Natural killer cell (primary cell): ENCODE results near the gene THSD8. TPM values are rescaled to one million over a fixed set of nuclear protein-coding genes. Genes with fewer than 3 reads are reported as not detected.

Source experiments
- ATAC-seq, 3 donors: fragments of 150-1000 bp in 2 of 3; fragments of 200-7000 bp in 1 of 3; cut with Tn5 transposase; 1 replicate in 1 of 3; 2 replicates in 2 of 3; pipeline ENCODE4 v1.10.0; 2021; ENCODE audit warnings: mild to moderate bottlenecking in 2 of 3, moderate library complexity in 2 of 3
- DNase-seq, 2 donors: peaks; one replicate each; pipeline versions ENCODE4 v3.0.0 to v3.0.0-alpha.2; 2013 to 2021; ENCODE audit warnings: mixed read lengths in 1 of 2
- H3K27ac ChIP-seq: one replicate; pipeline ENCODE4 v1.5.1; 2013; ENCODE audit warnings: mild to moderate bottlenecking, low read length
- H3K27me3 ChIP-seq: one replicate; pipeline ENCODE4 v1.6.1; 2013; ENCODE audit warnings: low read length; ENCODE audit not compliant: control insufficient read depth, insufficient read depth
- H3K36me3 ChIP-seq: one replicate; pipeline ENCODE4 v1.6.1; 2013; ENCODE audit warnings: low read length; ENCODE audit not compliant: control insufficient read depth, insufficient read depth
- H3K4me1 ChIP-seq: one replicate; pipeline ENCODE4 v1.6.1; 2013; ENCODE audit warnings: low read length; ENCODE audit not compliant: control insufficient read depth, insufficient read depth
- H3K4me3 ChIP-seq: one replicate; pipeline ENCODE4 v1.5.1; 2013; ENCODE audit warnings: low read length
- H3K9me3 ChIP-seq: one replicate; pipeline ENCODE4 v1.6.1; 2013; ENCODE audit warnings: low read length; ENCODE audit not compliant: control insufficient read depth, insufficient read depth
- H3K27ac Mint-ChIP-seq, 2 donors: one replicate each; pipeline ENCODE4 v1.8.0; 2022; ENCODE audit warnings: mild to moderate bottlenecking in 2 of 2, mixed read lengths in 2 of 2, moderate library complexity in 1 of 2
- H3K27me3 Mint-ChIP-seq, 2 donors: one replicate each; pipeline ENCODE4 v1.8.0; 2022; ENCODE audit warnings: low read depth in 2 of 2, mixed read lengths in 2 of 2
- H3K36me3 Mint-ChIP-seq: one replicate; pipeline ENCODE4 v1.8.0; 2022; ENCODE audit warnings: mixed read lengths
- H3K4me1 Mint-ChIP-seq, 2 donors: one replicate each; pipeline ENCODE4 v1.8.0; 2022; ENCODE audit warnings: mixed read lengths in 2 of 2
- H3K4me3 Mint-ChIP-seq: one replicate; pipeline ENCODE4 v1.8.0; 2022; ENCODE audit warnings: mild to moderate bottlenecking, moderate library complexity, mixed read lengths
- H3K9me3 Mint-ChIP-seq, 2 donors: one replicate each; pipeline ENCODE4 v1.8.0; 2022; ENCODE audit warnings: mixed read lengths in 2 of 2
- CTCF ChIP-seq: fragments of 200-600 bp; IDR thresholded peaks from one replicate; pipeline ENCODE4 v1.8.0; 2022; ENCODE audit warnings: antibody characterized with exemption
- WGBS: methylation state at CpG from one replicate; pipeline ENCODE4 v1.1.7; 2013; ENCODE audit warnings: missing lambda C conversion rate; ENCODE audit not compliant: insufficient coverage; 5-methylcytosine and 5-hydroxymethylcytosine counted together
- intact Hi-C: fragments of 100-400 bp; cut with micrococcal nuclease; formaldehyde crosslinking; loops from one replicate; pipeline ENCODE4 v1.14.2; 2022
- total RNA-seq, 4 donors: library from RNA; stranded (reverse); fragments of 120-200 nt in 1 of 4; gene quantifications; one replicate each; pipeline versions ENCODE4 v1.2.3 to v1.2.4, GENCODE V29; 2013 to 2022

Gene THSD8
- total RNA-seq, 3 donors from 2014 or later (not counting 1 experiment from before 2014, with no cell fraction given) = 1.7 to 2.8 (median 2.2) TPM

DNA sequence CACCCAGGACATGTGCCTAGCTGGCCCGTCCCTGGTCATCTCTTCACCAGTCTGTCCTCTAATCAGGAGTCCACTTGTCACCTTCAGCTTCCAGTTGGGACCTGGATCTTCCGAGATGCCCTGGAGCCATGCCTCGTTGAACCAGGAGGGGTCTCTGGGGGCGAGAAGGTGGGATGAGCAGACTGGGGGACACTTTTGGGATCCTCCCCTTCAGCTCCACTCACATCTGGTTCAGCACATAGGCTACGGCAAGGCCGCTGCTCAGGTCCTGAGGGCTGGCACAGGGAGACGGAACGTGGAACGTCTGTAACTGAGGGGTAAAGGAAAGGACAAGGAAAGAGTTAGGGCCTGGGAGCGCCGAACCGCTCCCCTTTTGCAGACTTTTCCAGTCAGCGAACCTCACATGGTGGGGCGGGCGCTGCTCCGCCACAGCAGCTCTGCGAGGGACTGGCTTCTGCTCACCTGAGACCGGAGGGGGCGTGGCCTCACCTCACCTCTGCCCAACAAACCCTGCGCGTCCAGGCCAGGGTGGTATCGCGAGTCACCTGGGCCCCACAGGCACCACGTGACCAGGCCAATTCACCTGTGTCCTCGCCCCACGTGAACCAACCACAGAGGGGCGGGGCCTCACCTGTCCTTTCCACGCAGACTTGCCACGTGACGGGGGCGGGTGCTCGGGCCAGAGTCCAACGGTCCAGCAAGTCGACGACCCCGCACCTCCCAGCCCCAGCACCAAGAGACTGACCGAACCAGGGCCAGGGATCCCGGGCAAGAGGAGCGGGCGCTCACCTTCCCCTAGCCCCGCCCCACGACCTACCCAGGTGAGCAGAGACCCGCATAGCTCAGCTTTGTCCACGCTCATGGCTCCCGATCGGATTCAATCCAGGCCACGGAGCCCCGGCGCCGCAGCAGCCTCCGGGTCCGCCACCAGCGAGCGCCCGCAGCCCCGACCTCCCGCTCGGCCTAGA lies 27.0 kb upstream of the THSD8 start, which contains the start of gene HOOK2:
TSS of gene HOOK2 (minus strand) at position 965 of the 968 bp plus-strand sequence. CDS start at position 862, 103 bp downstream.
- intact Hi-C loops = no loop called here

GRCh38 chr19:12777217-12778016 lies 24.5 kb upstream of the THSD8 start:
- WGBS = 12% methylated on average over 43 of the region's 43 CpGs
- Mint-ChIP-seq H3K27me3 (no peaks in the 10 kb centered on the region), H3K9me3 (no peaks in the 10 kb centered on the region), H3K36me3 (no peaks in the 10 kb centered on the region), H3K27ac (peak overlapping the region; percentile 83 to 90), H3K4me1 (peaks cover 16 to 36% of the 10 kb centered on the region in 2 donors), H3K4me3 (peak overlapping the region; percentile 86)
- no peaks in the 10 kb centered on the region for H3K9me3 ChIP-seq
- peak overlapping the region; percentile 65 for H3K4me3 ChIP-seq
- peaks cover 54% of the 10 kb centered on the region for H3K4me1 ChIP-seq
- peak; percentile 25 to 40 (median 30) for ATAC-seq
- H3K27ac ChIP-seq = peak overlapping the region; percentile 85
- H3K36me3 ChIP-seq = no peaks in the 10 kb centered on the region
- peak; percentile 83 to 90 for DNase-seq
- peak; percentile 96 for TF ChIP-seq CTCF
- H3K27me3 ChIP-seq = no peaks in the 10 kb centered on the region
- intact Hi-C loops = loop anchor here (1.0 kb wide), 1 partner anchor 19 kb away; no protein-coding TSS in a partner anchor

More for the DNA sequence above, 27.0 kb upstream of the THSD8 start, which contains the start of gene HOOK2:
- Mint-ChIP-seq H3K4me1 (peaks cover 12 to 27% of the 10 kb centered on the region in 2 donors), H3K9me3 (no peaks in the 10 kb centered on the region), H3K27ac (peak within 1 kb of the TSS; percentile 72 to 85), H3K4me3 (peak within 1 kb of the TSS; percentile 83), H3K36me3 (no peaks in the 10 kb centered on the region), H3K27me3 (no peaks in the 10 kb centered on the region)
- WGBS = 25% methylated on average over 58 of the region's 58 CpGs
- Histone ChIP-seq H3K9me3 (no peaks in the 10 kb centered on the region), H3K4me1 (peaks cover 41% of the 10 kb centered on the region), H3K36me3 (no peaks in the 10 kb centered on the region), H3K4me3 (peak within 1 kb of the TSS; percentile 60), H3K27me3 (no peaks in the 10 kb centered on the region), H3K27ac (peak within 1 kb of the TSS; percentile 49)
- ATAC-seq (peak in 1 of 3 donors; percentile 11), DNase-seq (peak in 1 of 2 donors; percentile 65)
- TF ChIP-seq CTCF = no peak

- TF ChIP-seq CTCF = no peak
- H3K4me1 Mint-ChIP-seq = peaks cover 16 to 36% of the 10 kb centered on the region in 2 donors
- H3K27me3 ChIP-seq = no peaks in the 10 kb centered on the region
- no peaks in the 10 kb centered on the region for H3K36me3 ChIP-seq
- intact Hi-C loops = no loop called here
- H3K36me3 Mint-ChIP-seq = no peaks in the 10 kb centered on the region
- no peak for ATAC-seq
- peak overlapping the region; percentile 65 for H3K4me3 ChIP-seq
- H3K9me3 ChIP-seq = no peaks in the 10 kb centered on the region
- peak overlapping the region; percentile 83 to 90 for H3K27ac Mint-ChIP-seq
- DNase-seq = peak; percentile 43 to 67
- H3K4me1 ChIP-seq = peaks cover 62% of the 10 kb centered on the region
- WGBS = 5% methylated on average over 37 of the region's 44 CpGs
- H3K9me3 Mint-ChIP-seq = no peaks in the 10 kb centered on the region
- H3K27me3 Mint-ChIP-seq = no peaks in the 10 kb centered on the region
- H3K4me3 Mint-ChIP-seq = peak overlapping the region; percentile 86
- H3K27ac ChIP-seq = peak overlapping the region; percentile 85
Measured at GRCh38 chr19:12778017-12778904, 23.6 kb upstream of the THSD8 start.
